Activated gamma-delta T cell treated with anti-CD3 and anti-CD28 coated beads, Interleukin-2, amount 50 U/mL, for 16 hours (primary cell): ENCODE data around the gene TAS2R40.

Experiments
- DNase-seq: peaks from one replicate; pipeline ENCODE4 v3.0.0-alpha.2; 2020; ENCODE audit warnings: low read depth

Gene TAS2R40

DNA sequence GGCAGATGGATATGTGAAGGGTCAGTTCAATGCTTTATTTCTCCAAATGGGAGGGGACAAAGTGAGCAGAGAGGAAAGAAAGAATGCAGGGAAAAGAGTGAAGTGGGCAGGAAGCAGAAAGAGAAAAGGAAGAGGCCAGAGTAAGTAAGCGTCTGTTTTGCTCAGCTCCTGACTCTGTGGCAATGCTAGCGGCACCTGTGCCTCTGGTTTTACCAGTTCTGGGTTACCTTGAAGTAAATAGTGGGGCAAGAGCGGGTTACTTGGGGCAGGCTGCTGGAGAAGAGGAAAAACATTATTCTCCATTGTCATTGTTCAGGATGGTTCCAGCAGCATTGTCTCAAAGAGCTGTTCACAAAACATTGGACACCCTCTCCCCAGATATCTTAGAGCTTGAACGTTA is 1.9 kb downstream of the TAS2R40 start:
- no peak for DNase-seq

DNA sequence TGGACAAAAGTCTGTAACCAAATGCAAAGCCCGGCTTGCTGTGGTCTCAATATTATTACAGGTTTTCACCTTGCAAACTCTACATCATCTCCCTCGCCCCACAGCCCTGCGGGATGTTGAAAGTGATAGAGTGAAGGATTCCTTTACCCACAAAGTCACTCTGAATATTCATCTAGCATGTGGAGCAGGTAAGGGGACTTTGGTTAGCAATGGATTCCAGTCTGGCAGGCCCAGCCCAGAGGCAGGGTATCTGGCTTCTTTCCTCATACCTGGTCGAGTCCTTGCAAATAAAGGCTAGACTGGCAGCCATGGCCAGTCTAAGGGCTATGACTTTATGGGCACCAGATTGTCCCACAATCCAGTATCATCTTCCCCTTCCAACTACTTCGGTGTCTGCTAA is 3.2 kb downstream of the TAS2R40 start:
- no peak for DNase-seq

DNA sequence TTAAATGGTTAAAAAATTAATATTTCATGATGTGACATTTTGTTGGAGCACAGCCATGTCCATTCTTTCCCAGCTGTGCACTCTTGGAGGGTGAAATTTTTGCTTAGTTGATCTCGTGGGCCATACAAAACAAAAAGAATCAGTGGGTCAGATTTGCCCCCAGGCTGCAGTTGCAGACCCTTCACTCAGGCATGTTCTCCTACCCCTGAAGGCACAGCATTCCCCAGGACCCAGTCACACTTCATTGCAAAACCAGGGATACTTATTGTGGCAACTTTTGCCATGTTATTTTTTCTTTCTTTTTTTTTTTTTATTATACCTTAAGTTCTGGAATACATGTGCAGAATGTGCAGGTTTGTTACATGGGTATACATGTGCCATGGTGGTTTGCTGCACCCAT is 6.0 kb downstream of the TAS2R40 start:
- DNase-seq: no peak

- no peak for DNase-seq
Observed at GRCh38 chr7:143229054-143229790, 7.4 kb downstream of the TAS2R40 start.

DNA sequence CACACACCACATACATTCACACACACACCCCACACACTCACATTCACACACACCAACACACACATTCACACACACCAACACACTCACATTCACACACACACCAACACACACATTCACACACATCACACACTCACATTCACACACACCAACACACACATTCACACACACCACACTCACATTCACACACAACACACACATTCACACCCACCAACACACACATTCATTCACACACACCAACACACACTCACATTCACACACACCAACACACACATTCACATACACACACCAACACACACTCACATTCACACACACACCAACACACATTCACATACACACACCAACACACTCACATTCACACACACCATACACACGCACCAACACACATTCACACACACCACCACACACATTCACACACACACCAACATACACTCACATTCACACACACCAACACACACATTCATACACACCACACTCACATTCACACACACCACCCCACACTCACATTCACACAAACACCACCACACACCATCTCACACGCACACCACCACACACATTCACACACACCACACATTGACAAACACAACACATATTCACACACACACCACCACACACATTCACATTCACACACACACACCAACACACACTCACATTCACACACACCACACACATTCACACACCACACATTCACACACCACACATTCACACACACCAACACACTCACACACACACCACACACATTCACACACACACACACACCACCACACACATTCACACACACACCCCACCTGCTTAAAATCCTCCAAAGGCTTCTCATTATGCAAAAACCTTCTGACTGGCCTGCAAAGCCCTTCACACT is 9.0 kb downstream of the TAS2R40 start:
- no peak for DNase-seq

- DNase-seq: no peak
Observed at GRCh38 chr7:143233816-143234532, 12.1 kb downstream of the TAS2R40 start.

DNA sequence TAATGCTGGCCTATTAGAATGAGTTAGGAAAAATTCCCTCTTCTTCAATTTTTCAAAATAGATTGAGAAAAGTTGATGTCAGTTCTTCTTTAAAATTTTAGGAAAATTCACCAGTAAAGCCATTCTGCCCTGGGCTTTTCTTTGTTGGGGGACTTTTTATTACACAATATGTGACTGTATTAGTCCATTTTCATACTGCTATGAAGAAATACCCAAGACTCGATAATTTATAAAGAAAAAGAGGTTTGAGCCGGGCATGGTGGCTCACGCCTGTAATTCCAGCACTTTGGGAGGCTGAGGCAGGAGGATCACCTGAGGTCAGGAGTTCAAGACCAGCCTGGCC is 12.7 kb downstream of the TAS2R40 start:
- no peak for DNase-seq

- DNase-seq: no peak
Observed at GRCh38 chr7:143235561-143235960, 13.7 kb downstream of the TAS2R40 start.

GRCh38 chr7:143236408-143236990 is 14.7 kb downstream of the TAS2R40 start:
- DNase-seq: no peak

- no peak for DNase-seq
Observed at GRCh38 chr7:143237366-143237765, 15.5 kb downstream of the TAS2R40 start.

DNA sequence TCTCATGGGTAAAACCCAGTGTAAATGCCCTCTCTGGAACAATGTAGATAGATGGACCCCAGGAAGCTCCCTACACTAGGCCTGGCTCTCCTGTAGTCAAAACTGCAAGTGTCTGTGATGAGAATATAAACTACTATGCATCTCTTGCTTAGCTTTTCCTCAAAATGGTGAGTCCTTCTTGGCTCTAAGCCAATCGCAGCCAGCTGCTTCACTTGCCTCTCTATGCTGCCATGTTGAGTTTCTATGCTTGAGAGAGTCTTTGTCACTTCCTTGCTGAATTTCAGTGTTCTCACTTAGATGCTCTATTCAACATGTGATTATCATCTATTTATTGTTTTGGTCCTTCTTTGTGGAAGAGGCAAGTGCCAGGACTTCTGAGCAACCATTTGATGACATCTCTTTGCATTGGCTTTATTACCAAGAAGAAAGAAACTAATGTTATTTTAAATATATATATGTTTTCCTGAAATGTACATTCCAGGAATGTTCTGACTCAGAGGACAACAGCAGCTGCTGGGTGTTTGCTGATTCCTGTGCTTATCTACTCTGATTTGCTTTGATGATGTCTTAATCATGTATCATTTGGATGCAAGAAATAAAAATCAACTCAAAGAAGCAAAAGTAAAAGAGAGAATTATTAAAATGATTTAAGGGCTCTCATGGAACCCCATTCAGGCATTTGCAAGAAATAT is 16.6 kb downstream of the TAS2R40 start:
- DNase-seq: no peak

DNA sequence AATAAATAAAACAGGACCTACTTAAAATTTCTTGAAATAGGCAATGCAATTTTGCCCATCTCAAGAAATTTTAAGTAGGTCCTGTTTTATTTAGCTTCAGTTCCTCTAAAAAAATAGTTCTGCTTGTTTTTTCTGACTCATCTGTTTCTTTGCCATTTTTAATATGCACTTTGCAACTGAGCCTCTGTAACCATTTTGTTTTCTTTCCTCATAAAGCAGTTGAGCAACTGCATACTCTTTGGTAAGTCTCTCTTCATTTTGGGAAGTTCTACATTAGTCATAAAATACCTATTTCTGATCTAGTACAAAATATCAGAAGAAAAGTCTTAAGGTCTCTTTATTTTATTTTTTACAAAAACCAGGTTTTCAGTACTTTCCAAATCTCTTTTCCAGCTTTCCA is 18.0 kb downstream of the TAS2R40 start:
- DNase-seq: no peak

DNA sequence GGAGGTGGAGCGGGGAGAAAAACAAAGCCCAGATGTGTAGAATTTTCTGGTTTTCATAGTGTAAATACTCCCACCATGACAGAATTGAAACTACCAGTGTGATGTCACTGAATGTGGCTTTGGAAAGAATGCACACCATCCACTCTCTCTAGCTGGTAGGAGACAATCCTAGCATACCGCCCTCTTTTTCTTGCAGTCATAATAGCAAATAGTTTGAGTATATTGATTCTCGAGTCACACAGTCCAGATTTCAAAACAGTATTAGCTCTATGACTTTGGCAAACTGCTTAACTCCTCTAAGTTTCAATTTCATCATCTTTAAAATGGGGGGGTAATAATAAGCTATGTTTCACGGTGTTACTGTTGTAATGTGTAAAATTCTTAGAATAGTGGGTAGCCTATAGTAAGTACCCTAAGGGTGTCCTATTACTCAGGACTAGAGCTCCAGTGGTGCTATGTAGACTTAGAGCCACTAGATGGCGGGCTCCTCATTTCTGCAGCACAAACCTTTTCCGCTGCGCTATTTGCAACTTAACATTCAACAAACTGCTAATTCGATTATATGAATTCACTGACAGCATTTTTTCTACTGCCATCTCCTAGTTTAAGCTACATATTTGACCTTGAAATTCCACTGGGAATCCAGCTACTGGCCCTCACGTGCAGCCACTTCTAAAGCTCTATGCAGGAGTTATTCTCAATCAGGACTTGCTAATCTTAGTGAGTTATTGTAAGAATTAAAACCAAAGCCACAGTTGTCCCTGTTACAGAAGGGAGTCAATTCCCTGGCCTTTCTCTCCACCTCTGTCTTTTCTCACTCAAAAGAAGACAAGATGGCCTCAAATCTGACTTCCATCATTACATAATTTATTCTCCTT is 18.7 kb downstream of the TAS2R40 start:
- peak; percentile 55 for DNase-seq

DNA sequence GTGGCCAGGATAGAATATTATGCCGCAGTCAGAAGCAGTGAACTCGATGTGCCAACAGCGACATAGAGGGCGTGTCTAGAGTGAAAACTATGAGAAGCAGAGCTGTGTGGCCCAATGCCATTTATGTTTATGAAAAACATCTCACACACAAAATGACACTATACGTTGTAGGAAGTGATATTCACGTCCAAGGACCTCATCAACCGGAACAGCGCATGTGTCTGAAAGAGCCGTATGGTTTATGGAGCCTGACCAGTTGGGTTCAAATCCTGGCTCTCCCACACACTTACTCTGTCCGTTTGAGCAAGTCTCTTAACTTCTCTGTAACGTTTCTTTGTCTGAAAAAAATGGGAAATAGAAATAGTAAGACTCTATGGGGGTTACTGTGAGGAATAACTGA is 20.5 kb downstream of the TAS2R40 start:
- DNase-seq: no peak

- DNase-seq: no peak
Observed at GRCh38 chr7:143243111-143243510, 21.3 kb downstream of the TAS2R40 start.

DNA sequence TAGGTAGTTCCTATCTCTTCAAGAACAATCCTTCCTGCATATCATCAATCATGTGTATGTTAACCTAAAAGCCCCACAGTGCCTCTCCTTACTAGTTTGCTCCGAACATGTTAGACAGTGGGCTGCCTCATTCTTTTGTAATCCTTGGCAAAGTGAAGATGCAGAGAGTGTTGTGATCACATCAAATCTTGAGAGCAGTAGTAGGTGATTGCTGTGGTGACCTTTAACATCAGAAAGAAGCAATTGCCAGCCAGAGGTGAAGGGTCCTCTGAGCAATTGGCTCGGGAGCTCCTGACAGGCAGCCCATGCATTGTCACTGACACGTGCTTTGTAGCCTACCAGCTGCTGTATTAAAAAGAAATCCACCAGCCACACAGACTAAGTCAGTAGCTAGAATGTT is 21.8 kb downstream of the TAS2R40 start:
- DNase-seq: no peak

- no peak for DNase-seq
Observed at GRCh38 chr7:143244321-143244720, 22.5 kb downstream of the TAS2R40 start.

- DNase-seq: no peak
Observed at GRCh38 chr7:143245123-143245522, 23.3 kb downstream of the TAS2R40 start.

DNA sequence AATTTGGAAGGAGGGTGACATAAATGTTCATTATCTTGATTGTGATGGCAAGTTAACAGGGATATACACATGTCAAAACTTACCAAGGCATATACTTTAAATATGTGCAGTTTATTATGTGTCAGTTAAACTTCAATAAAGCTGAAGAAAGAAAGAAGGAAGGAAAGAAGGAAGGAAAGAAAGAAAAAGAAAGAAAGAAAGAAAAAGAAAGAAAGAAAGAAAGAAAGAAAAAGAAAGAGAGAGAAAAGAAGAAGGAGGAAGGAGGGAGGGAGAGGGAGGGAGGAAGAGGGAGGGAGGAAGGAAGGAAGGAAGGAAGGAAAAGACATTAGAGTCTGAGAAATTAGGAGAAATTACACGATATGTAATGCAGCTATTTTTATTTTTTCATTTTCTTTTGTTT is 25.5 kb downstream of the TAS2R40 start:
- DNase-seq: no peak

GRCh38 chr7:143248761-143249354 is 27.0 kb downstream of the TAS2R40 start:
- DNase-seq: no peak

- no peak for DNase-seq
Observed at GRCh38 chr7:143250199-143250598, 28.4 kb downstream of the TAS2R40 start.
